GM19240 (cell line): Measurements from ENCODE around the gene MAF.

Source experiments
- DNase-seq: peaks from one replicate; pipeline ENCODE4 v3.0.0; 2011; ENCODE audit warnings: low spot score; ENCODE audit not compliant: insufficient read length

The MAF gene

GRCh38 chr16:79592186-79592585, 8.4 kb downstream of the MAF start:
- no peak for DNase-seq

GRCh38 chr16:79589601-79590102, 10.9 kb downstream of the MAF start:
- no peak for DNase-seq

- DNase-seq, result no peak
Observed at GRCh38 chr16:79587897-79588296, 12.6 kb downstream of the MAF start.

- DNase-seq, result no peak
Observed at GRCh38 chr16:79587296-79587695, 13.2 kb downstream of the MAF start.

GRCh38 chr16:79582789-79583188, 17.7 kb downstream of the MAF start:
- DNase-seq, result no peak

GRCh38 chr16:79580453-79581191, 19.9 kb downstream of the MAF start:
- no peak for DNase-seq

- DNase-seq, result no peak
Observed at GRCh38 chr16:79576602-79577001, 23.9 kb downstream of the MAF start.

GRCh38 chr16:79573884-79574283, 26.7 kb downstream of the MAF start:
- no peak for DNase-seq

GRCh38 chr16:79573071-79573470, 27.5 kb downstream of the MAF start:
- no peak for DNase-seq

- DNase-seq, result no peak
Observed at GRCh38 chr16:79571903-79572535, 28.5 kb downstream of the MAF start.

- no peak for DNase-seq
Observed at GRCh38 chr16:79571065-79571902, 29.3 kb downstream of the MAF start.

- no peak for DNase-seq
Observed at GRCh38 chr16:79564671-79565107, 35.8 kb downstream of the MAF start.

GRCh38 chr16:79563921-79564320, 36.6 kb downstream of the MAF start:
- DNase-seq, result no peak

- no peak for DNase-seq
Observed at GRCh38 chr16:79562166-79562823, 38.2 kb downstream of the MAF start.

- DNase-seq, result no peak
Observed at GRCh38 chr16:79561729-79562128, 38.8 kb downstream of the MAF start.

- no peak for DNase-seq
Observed at GRCh38 chr16:79560923-79561322, 39.6 kb downstream of the MAF start.

GRCh38 chr16:79560318-79560717, 40.2 kb downstream of the MAF start:
- no peak for DNase-seq

- no peak for DNase-seq
Observed at GRCh38 chr16:79559532-79559931, 41.0 kb downstream of the MAF start.

GRCh38 chr16:79557421-79557820, 43.1 kb downstream of the MAF start:
- no peak for DNase-seq

GRCh38 chr16:79554912-79555311, 45.6 kb downstream of the MAF start:
- no peak for DNase-seq

GRCh38 chr16:79550373-79550772, 50.2 kb downstream of the MAF start:
- no peak for DNase-seq
